ENCODE results near the gene NPHP4.
"Not testable (repeated sequence)": the region's sequence is repeated elsewhere in the genome, so short reads cannot be mapped to it uniquely, and the experiment has no call there.

Gene NPHP4

DNA sequence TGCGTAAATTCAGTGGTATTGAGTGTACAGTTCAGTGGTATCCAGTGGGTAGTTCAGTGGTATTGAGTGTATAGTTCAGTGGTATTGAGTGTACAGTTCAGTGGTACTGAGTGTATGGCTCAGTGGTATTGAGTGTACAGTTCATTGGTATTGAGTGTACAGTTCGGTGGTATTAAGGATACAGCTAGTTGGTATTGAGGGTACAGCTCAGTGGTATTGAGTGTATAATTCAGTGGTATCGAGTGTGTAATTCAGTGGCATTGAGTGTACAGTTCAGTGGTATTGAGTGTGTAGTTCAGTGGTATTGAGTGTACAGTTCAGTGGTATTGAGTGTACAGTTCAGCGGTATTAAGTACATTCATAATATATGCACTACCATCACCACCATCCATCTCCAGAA, 30.0 kb upstream of the NPHP4 start:
- no peak for DNase-seq

DNA sequence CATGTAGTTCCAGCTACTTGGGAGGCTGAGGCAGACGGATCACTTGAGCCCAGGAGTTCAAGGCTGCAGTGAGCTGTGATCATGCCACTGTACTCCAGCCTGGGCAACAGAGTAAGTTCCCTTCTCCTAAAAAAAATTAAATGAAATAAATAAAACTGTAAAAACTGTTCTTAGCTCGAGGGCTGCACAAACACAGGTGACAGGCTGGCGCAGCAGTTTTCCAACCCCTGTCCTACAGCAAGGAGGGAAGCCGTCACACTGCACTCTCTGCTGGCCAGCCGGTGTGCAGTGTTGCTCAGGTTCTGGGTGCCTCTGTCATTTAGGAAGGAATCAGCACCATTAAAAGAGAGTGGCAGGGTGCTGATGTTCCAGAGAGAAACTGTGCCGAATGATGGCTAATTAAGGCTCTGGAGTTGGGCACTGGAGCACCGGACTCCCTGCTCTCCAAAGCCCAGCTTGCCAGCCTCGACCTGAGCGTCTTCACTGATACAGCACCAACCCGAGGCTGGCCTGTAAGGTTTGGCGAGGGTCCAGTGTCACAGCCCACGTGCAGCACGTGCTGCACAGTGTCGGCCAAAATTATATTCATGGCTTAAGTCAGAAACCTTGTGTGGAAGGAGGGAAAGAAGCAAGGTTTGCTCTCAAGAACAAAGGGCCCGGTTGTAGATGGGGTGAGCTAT, 27.1 kb upstream of the NPHP4 start:
- no peak for DNase-seq

DNA sequence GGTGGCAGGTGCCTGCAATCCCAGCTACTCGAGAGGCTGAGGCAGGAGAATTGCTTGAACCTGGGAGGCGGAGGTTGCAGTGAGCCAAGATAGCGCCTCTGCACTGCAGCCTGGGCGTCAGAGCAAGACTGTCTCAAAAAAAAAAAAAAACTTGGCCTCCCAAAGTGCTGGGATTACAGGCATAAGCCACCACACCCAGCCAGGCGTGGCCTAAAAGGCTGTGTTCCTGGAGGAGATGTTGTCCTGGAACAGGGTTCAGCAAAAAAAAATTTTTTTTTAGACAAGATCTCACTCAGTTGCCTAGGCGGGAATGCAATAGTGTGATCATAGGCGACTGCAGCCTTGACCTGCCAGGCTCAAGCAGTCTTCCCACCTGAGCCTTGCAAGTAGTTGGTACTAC, 25.4 kb upstream of the NPHP4 start:
- not testable (repeated sequence) for DNase-seq

DNA sequence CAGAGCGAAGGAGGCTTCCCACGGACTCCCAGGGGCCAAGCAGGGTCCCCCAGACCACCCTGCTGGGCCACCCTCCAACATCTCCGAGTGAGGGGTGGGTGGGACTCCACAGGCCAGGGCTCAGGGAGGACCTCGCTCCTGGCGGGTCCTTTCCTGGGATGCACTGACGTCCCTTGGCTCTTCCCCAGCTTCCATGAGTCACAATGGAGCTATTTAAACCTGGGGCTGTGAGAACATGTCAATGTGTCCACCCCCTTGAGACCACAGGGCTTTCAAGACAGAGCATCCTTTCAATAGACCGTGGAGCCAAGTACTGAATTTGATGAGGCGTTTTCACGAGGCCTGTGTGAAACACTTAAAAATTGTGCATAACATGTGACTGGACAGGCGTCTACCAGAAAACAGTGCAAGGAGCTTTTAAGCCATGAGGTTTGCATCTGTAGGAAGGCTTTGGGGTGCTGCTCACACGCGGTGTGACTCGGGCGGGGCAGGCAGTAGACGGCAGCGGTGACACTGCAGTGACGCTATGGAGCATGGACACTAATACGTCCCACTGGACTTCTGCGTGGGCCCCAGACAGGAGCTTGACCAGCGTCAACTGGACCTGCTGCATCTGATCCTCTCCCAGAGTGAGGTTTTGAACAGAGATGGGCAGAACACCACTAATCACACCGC, 24.1 kb upstream of the NPHP4 start:
- DNase-seq: no peak

DNA sequence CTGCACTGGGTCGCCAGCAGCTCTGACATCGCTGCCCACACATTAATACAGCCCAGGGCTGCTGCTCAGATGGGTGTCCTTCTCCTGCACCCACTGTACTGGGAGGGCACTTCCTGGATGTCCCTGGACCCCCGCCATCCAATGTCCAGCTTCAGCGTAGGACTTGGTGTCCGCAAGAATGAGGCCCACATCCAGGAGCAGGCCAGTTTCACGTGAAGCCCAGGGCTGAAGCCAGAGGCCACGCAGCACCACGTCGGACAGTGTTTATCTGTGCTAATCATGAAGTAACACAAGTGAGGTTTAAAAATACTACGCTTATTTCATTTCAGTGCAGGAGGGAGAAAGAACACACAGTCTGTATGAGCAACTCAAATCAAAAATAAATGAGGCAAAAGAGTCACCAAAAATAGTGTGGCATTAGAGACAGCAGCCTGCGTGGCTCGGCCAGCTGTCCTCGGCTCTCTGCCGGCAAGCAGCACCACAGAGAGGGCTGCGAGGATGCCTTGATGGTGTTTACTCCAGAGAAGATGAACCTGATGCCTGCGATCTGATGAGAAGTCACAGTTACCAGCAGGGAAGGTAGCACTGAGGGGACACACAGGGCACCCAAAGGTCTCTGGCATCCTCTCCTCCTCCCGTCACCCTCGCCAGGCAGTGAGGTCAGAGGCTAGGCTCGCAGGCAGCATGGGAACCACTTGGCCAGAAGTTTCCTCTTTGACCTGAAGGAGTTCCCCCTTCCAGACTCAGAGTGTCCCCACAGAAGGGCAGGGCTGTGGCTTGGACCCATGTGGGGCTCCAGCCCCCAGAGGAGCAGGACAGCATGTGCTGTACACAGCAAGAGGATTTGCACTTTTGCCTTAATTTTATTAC, 22.1 kb upstream of the NPHP4 start:
- no peak for DNase-seq

DNA sequence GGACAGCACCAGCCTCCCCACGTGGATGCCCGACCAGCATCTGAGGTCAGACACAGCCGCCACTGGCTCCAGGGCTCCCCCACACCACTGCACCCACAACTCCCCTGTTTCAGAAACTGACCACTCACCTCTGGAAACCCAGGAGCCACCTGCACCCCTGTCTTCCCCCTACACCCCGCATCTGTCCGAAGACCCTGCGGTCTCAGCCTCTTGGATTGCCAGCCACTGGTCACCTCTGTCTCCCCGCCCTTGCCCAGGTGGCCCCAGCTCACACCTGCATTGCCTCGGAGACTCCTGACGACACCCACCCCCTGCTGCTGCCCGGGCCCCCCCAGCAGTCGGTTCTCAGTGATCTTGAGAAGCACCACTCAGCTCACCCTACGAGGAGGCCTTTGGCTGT, 21.3 kb upstream of the NPHP4 start:
- no peak for DNase-seq

DNA sequence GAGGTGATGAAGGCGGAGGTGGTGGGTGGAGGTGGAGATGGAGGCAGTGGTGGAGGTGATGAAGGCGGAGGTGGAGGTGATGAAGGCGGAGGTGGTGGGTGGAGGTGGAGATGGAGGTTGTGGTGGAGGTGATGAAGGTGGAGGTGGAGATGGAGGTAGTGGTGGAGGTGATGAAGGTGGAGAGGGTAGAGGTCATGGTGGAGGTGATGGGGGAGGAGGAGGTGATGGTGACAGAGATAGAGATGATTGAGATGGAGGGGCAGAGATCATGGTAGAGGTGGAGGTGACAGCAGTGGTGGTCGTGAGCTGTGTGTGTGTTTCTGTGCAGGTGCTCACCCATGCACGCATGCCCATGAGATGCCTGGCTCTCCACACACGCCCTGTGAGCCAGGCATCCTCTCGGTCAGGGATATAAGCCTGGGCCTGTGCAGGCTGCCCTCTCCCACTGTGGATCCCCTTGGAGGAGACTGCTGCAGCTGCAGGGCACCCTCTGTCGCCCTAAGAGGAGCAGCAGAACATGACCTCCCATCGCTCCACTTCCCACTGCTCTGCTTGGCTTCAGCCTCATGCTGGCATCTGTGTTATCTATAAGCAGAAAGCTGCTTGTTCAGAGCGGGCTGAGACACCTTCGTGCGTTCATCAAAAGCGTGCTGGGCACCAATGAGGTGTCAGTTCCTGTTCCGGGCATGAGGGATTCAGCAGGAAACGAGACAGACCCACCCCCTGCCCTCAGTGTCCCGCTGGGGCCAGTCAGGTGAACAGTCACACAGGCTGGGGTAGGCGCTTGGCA, 20.5 kb upstream of the NPHP4 start:
- DNase-seq: no peak

DNA sequence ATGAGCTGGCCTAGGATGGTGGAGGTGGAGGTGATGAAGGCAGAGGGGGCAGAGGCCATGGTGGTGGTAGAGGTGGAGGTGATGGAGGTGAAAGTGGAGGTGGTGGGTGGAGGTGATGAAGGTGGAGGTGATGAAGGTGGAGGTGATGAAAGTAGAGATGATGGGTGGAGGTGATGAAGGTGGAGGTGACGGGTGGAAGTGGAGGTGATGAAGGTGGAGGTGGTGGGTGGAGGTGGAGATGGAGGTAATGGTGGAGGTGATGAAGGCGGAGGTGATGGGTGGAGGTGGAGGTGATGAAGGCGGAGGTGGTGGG, 19.7 kb upstream of the NPHP4 start:
- DNase-seq: no peak

DNA sequence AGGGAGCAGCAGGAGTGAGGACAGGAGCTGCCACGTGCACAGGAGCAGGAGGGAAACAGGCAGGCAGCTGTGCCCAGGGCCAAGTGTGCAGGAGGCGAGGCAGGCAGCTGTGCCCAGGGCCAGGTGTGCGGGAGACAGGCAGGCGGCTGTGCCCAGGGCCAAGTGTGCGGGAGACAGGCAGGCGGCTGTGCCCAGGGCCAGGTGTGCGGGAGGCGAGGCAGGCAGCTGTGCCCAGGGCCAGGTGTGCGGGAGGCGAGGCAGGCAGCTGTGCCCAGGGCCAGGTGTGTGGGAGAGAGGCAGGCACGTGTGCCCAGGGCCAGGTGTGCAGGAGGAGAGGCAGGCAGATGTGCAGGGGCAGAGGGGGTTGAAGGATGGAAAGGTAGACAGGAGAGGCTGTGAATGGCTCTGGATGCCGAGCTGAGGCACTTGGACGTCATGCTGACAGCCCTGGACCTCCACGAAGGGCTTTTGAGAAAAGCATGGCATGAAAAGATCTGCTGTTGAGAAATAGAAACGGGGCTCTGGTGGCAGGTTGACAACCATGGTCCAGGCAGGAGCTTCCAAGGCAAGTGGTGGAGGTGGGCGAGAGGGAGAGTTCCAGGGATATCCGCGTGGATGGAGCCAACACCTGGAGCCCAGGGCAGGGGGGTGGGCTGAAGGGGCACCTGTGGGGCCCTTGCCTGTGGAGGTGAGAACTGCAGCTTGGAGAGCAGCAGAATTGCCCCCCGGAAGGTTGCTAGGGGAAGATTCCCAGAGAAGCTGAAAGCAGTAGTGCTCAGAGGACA, 19.1 kb upstream of the NPHP4 start:
- DNase-seq: no peak

DNA sequence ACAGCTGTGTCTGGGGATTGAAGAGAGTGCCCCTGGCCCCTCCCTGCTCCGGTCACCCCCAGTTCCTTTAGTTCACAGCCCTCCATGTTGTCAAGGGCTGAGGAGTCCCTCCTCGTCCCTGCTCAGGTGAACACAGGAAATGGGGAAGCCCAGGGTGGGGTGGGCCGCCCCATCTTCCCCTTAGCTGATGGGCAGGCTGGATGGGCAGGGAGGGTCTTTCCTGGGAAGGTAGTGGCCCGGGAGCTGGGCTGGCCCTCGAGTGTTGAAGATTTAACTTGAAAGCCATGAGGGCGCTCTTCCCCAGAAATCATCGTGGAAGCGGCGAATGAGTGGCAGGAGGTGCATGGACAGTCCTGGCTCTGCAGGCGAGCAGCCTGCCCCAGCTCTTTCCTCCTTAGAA, 18.3 kb upstream of the NPHP4 start:
- no peak for DNase-seq

DNA sequence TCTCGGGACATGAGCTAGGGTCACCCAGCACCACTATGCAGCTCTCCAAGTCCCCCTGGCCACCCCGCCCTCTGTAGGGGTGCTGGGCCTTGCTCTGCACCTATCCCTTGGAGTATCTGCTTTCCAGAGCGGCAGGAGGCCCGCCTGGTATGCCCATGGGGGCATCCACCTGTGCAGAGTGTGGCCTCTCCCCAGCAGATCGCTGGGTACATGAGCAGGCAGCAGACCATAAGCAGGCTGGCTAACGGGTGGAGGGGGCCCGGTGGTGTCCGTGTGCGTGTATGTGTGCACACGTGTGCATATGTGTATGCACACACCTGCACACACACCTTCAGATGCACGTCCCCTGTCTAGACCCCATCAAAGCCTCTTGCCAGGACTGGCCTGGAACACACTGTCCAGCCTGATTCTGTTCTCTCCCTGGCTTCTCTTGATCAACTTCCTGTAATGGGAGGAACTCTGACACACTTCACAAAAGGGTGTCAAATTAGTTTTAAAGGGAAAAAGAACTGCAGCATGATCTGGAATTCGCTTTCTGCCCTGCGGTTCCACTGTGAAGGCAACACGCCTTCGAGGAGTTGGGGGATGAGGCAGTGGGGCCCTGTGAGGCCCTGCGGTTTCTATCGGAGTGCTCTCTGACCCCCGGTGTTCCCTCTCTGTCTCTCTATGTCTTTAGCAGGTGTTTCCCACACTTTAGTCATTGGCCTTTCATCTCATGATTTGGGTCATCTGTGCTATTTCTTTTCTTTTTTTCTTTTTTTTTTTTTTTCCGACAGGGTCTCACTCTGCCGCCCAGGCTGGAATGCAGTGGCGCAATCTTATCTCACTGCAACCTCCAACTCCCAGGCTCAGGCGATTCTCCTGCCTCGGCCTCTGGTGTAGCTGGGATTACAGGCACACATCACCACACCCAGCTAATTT, 17.2 kb upstream of the NPHP4 start:
- no peak for DNase-seq

DNA sequence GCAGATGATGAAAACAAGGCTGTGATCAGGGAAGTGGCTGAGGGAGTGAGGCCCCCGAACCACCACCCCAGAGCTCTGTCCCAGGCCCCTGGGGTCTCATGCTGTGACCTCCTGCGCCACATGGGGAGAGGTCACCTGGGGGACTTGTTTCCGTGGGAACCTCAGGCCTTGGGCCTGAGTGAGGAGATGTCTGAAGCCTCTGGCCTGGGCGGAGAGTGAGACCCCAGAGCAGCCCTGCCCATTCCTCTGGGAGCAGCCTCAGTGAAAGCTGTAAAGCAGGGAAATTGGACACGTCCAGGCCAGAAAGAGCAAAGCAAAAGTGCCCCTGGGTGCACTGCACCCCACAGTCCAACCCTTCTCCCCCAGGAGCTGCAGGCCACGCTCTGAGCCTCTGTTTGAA, 16.5 kb upstream of the NPHP4 start:
- DNase-seq: no peak

DNA sequence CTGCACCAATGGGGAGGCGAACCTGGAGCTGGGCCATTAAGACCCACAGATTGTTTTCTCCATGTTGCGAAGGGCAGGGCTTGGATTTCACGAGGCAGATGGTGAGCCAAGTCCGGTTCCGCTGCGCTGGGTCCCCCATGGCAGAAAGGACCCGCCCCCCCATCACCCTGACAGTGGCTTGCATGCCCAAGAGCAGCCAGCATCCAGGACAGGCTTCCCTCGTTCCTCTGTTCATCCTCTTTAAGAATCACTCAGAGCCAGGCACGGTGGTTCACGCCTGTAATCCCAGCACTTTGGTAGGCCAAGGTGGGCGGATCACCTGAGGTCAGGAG, 15.8 kb upstream of the NPHP4 start:
- no peak for DNase-seq

DNA sequence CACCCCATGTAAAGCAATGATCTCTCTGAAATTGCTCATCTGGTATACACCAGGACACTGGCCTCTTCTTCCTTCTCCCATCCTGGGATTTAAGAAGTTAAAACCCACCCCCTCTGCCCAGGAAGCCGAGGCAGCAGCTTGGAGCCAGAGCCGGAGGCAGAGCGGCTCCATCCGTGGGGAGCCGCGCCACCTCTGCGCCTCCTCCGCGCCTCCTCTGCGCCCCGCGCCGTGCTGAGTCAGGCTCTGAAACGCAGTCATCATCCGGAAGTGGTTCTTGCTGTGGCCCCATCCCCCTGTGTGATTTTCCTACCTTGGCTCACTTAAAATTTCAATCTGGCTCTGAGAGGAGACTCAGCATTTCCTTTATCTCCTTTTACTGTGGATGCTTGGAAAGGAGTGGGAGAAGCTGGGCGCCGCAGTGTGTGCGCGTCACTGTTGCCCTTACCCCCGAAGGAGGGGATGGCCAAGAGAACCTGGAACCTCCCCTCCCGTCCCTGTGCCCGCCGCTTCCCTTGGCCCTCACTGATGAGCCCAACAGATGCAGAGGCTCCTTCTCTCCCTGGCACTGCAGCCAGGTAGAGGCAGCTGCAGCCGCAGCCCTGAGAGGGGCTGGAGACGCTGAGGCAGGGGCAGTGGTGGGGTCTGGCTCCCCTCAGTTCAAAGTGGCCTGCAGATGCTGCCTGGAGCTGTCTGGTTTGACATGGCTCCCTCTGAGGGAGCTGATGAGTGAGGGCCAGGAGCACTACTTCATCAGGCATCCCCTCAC, 15.3 kb upstream of the NPHP4 start:
- DNase-seq: no peak

DNA sequence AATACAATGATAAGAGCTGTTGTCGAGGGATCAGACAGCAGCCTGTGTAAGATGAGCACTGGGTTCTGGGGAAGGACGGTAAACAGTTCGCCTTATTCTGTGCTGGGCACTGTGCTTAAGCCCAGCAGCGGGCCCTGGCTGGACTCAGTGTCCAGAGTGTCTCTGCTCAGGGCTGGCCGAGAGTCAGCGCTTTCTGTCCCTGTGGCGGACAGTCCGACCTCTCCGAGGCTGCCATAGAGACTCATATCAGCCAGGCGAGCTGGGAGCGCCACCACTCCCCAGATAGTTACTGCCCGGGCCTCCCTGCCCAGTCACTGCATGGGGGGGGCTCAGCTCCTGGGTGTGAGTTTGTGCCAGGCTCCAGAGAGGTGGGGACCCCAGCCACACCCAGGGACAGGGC, 14.7 kb upstream of the NPHP4 start:
- DNase-seq: no peak

DNA sequence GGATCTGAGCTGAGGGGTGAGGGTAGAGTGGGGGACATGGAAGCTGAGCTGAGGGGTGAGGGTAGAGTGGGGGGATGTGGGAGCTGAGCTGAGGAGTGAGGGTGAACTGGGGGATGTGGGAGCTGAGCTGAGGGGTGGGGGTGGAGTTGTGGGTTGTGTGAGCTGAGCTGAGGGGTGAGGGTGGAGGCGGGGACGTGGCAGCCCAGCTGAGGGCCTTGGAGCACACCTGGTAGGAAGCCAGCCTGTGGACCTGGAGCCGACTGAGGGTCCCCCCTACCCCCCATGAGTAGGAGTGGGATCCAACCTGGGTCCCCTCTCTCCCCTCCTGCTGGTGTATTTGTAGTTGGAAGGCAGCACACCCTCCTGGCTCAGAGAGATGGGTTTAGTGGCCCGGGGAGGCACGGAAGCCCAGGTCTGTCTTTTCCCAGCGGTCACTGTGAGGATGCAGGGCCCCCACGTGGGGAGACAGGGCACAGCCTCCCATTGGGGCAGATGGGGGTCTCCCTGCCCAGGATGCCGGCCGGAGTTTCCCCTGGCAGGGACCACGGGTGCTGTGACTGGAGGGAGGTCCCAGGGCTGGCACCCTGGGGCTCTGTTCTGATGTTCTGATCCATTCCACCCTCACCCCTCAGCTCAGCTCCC, 13.2 kb upstream of the NPHP4 start:
- DNase-seq: no peak

DNA sequence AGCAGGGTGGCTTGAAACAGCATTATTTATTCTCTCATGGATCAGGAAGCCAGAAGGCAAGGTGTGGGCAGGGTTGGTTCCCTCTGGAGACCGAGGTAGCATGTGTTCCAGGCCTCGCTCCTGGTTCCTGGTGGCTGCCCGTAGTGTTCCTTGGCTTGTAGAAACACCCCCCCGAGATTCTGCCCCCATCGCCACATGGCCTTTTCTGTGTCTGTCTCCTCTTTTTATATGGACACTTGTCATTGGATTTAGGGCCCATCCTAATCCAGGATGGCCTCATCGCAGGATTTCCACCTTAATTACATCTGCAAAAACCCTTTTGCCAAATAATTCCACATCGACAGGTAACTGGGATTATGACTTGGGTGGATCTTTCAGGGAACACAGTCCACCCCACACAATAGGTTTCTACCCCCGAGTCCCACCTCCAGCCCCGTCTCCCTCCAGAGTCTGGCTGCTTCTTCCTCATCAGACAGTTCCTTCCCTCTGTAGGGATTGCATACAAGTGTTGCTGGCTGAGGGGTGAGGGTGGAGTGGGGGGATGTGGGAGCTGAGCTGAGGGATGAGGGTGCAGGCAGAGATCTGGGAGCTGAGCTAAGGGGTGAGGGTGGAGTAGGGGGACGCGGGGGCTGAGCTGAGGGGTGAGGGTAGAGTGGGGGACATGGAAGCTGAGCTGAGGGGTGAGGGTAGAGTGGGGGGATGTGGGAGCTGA, 12.3 kb upstream of the NPHP4 start:
- no peak for DNase-seq

DNA sequence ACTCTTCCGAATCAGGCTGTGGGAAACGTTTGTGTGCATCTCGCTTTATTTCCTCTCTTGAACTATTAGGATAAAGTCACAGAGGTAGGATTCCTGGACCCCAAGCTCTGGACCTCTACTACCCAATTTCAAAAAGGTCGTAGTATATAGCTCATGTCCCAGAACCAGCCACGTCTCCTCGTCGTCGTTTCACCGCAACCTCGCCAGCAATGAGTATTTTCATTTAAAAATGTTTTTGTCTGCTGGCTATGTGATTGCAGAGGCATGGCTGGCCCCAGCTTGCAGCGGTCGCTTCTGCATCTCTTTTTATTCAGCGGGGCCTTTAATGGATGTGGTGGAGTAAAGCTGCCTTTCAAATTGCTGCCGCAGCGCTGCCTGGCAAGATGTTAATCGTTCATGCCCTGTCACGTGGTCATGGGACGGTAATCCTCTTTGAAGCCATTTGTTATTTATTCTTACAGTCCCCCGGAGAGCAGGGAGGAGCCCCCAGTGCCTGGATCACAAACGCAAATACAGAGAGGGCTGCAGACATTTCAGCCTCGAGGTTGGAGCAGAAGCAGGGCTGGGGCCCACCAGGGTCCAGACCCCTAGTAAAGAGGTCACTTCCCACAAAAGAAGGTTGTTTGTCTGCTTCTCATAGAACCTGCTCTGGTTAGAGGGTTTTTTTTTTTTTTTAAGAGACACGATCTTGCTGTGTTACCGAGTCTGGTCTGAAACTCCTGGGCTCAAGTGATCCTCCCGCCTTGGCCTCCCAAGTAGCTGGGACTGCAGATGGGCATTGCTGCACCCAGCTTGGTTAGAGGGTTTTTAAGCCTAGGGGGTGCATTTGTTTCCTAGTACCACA, 11.6 kb upstream of the NPHP4 start:
- no peak for DNase-seq
